K562 (cell line): ENCODE data around the gene CCDC171. TPM values are rescaled to one million over a fixed set of nuclear protein-coding genes. Genes with fewer than 3 reads are reported as not detected.

ENCODE experiments used
- RAD21 ChIP-seq, 2 experiments: fragments of 250-450 bp in 1 of 2; fragments of 450-650 bp in 1 of 2; sonication (Bioruptor Pico) in 1 of 2; formaldehyde crosslinking in 1 of 2; IDR thresholded peaks in 1 of 2; conservative IDR thresholded peaks in 1 of 2; 2 replicates each; pipeline versions ENCODE4 v1.4.0 to v1.8.0; 2020 to 2022; ENCODE audit warnings: mild to moderate bottlenecking in 2 of 2, moderate library complexity in 1 of 2
- SMC3 ChIP-seq: conservative IDR thresholded peaks from 2 replicates; pipeline ENCODE4 v1.6.1; 2011; ENCODE audit warnings: low read depth, low read length, improper control_type of control experiment; ENCODE audit not compliant: insufficient read depth
- polyA plus RNA-seq, 8 experiments: library from polyadenylated mRNA; depleted of rRNA in 4 of 8; stranded (reverse) in 5 of 8; unstranded in 3 of 8; fragments of >200 nt; fragmentation: Nextera tagmentation in 2 of 8; fragmentation: Illumina TruSeq in 1 of 8; extraction: Ambion mirVana in 2 of 8; extraction: Trizol in 1 of 8; gene quantifications; 2 replicates each; pipeline versions ENCODE4 v1.2.1 to v1.2.3, GENCODE V29; 2011 to 2014; ENCODE audit warnings: inconsistent platforms in 1 of 8, missing spikeins in 1 of 8
- total RNA-seq, 7 experiments: library from RNA; depleted of rRNA in 6 of 7; stranded (reverse); fragments of >200 nt in 6 of 7; fragmentation: Illumina TruSeq in 2 of 7; extraction: Trizol in 2 of 7; gene quantifications; 2 replicates each; pipeline versions ENCODE4 v1.2.1 to v1.2.3, GENCODE V29; 2011 to 2021; ENCODE audit warnings: low replicate concordance in 1 of 7
- TF ChIP-seq, protein P1 (sequence below): fragments of 450-650 bp; formaldehyde crosslinking; IDR thresholded peaks from 2 replicates; pipeline ENCODE4 v1.4.0; 2020; ENCODE audit warnings: mild to moderate bottlenecking, moderate library complexity
- TF ChIP-seq, protein P2 (sequence below): fragments of 450-650 bp; IDR thresholded peaks from 2 replicates; pipeline ENCODE4 v1.6.1; 2014; ENCODE audit warnings: low read depth, mild to moderate bottlenecking, moderate library complexity, borderline replicate concordance
- TF ChIP-seq, protein P3 (sequence below), 3 experiments: IDR thresholded peaks in 2 of 3; conservative IDR thresholded peaks in 1 of 3; 2 replicates each; pipeline ENCODE4 v1.5.1; 2011 to 2012; ENCODE audit warnings: low read length in 3 of 3, mild to moderate bottlenecking in 3 of 3, control low read depth in 2 of 3, improper control_type of control experiment in 1 of 3, inconsistent platforms in 1 of 3, low read depth in 1 of 3, mixed read lengths in 1 of 3, moderate library complexity in 1 of 3; ENCODE audit not compliant: insufficient read depth in 2 of 3

The CCDC171 gene
- total and polyA plus RNA-seq, 9 of the 15 experiments (the other 6 are each of a cell fraction or from before 2014, with no cell fraction given): 0.08 to 3.8 (median 0.27) TPM

DNA sequence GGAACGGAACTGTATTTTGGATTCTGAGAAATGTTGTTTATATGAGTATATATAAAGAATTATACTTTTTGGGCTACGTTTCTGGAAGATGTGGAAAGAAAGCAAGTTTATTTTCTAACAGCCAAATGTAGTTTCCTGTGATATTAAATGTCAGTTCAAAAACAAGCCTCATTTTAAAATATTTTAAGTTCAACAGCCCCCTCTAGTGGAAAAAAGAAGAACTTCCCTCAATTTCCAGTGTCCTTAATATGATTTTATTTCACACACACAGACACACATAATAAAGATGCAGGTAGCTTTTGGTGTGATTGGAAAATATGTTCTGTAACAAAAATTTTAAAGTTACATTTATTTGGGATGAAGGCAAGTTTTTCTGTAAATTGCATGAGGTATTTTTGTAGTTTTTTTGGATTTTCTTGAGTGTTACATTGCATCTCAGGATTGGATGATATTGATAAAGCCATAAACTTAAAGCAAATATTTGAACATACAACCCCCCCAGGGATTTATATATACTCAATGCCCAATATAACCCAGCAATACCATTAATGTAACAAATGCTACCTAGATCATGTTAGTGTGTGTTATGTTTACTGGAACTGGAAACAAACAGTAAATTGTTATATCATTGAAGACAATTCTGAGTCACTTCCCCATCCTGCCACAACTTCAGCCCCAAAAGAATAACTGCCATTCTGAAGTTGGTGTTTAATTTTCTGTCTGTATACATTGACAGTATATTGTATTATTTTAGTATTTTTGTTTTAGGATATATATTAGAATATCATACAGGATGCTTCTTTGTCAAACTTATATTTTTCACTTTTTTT, 54.0 kb downstream of the CCDC171 start (continued):
- 0 out of 2 replicates have a peak, but pooled peaks have one; percentile 18 for TF ChIP-seq SMC3
- TF ChIP-seq, protein P1, sequence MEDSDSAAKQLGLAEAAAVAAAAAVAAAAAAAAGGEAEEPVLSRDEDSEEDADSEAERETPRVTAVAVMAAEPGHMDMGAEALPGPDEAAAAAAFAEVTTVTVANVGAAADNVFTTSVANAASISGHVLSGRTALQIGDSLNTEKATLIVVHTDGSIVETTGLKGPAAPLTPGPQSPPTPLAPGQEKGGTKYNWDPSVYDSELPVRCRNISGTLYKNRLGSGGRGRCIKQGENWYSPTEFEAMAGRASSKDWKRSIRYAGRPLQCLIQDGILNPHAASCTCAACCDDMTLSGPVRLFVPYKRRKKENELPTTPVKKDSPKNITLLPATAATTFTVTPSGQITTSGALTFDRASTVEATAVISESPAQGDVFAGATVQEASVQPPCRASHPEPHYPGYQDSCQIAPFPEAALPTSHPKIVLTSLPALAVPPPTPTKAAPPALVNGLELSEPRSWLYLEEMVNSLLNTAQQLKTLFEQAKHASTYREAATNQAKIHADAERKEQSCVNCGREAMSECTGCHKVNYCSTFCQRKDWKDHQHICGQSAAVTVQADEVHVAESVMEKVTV: peak; percentile 27; the same call in 1 of the 2 replicates
- TF ChIP-seq, protein P2, sequence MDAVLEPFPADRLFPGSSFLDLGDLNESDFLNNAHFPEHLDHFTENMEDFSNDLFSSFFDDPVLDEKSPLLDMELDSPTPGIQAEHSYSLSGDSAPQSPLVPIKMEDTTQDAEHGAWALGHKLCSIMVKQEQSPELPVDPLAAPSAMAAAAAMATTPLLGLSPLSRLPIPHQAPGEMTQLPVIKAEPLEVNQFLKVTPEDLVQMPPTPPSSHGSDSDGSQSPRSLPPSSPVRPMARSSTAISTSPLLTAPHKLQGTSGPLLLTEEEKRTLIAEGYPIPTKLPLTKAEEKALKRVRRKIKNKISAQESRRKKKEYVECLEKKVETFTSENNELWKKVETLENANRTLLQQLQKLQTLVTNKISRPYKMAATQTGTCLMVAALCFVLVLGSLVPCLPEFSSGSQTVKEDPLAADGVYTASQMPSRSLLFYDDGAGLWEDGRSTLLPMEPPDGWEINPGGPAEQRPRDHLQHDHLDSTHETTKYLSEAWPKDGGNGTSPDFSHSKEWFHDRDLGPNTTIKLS: no peak
- peak; percentile 48 to 65 for TF ChIP-seq RAD21 (CRISPR knock-in tag; conservative IDR thresholded peaks at IDR 0.05 in 1 of 2, IDR thresholded peaks at IDR 0.05 in 1 of 2)
- TF ChIP-seq, protein P3, sequence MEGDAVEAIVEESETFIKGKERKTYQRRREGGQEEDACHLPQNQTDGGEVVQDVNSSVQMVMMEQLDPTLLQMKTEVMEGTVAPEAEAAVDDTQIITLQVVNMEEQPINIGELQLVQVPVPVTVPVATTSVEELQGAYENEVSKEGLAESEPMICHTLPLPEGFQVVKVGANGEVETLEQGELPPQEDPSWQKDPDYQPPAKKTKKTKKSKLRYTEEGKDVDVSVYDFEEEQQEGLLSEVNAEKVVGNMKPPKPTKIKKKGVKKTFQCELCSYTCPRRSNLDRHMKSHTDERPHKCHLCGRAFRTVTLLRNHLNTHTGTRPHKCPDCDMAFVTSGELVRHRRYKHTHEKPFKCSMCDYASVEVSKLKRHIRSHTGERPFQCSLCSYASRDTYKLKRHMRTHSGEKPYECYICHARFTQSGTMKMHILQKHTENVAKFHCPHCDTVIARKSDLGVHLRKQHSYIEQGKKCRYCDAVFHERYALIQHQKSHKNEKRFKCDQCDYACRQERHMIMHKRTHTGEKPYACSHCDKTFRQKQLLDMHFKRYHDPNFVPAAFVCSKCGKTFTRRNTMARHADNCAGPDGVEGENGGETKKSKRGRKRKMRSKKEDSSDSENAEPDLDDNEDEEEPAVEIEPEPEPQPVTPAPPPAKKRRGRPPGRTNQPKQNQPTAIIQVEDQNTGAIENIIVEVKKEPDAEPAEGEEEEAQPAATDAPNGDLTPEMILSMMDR (IDR thresholded peaks at IDR 0.05 in 2 of 3, conservative IDR thresholded peaks at IDR 0.05 in 1 of 3; ENCODE audit: insufficient read depth in 2 of 3, low read depth in 1 of 3, low read length in 3 of 3): peak in 2 of 3 experiments; percentile 26 to 65; a peak in 3 of 6 replicates
